Skeletal muscle satellite cell (primary cell): Measurements from ENCODE around the gene VAV1.

Experiments
- H3K27me3 ChIP-seq: 2 replicates; pipeline ENCODE4 v1.7.0; 2013; ENCODE audit warnings: low read length; ENCODE audit not compliant: control insufficient read depth, insufficient read depth
- H3K36me3 ChIP-seq: 2 replicates; pipeline ENCODE4 v1.7.0; 2013; ENCODE audit warnings: mild to moderate bottlenecking, control low read depth, low read length; ENCODE audit not compliant: insufficient read depth
- H3K4me1 ChIP-seq: 2 replicates; pipeline ENCODE4 v1.7.0; 2013; ENCODE audit warnings: low read length; ENCODE audit not compliant: control insufficient read depth, insufficient read depth
- H3K4me2 ChIP-seq: 2 replicates; pipeline ENCODE4 v1.7.0; 2013; ENCODE audit warnings: mild to moderate bottlenecking, low read length
- H3K4me3 ChIP-seq: 2 replicates; pipeline ENCODE4 v1.7.0; 2013; ENCODE audit warnings: low read length
- H3K9ac ChIP-seq: 2 replicates; pipeline ENCODE4 v1.7.0; 2013; ENCODE audit warnings: mild to moderate bottlenecking, low read depth, low read length, moderate library complexity
- H3K9me3 ChIP-seq: replicated peaks from 2 replicates; pipeline ENCODE4 v1.7.0; 2013; ENCODE audit warnings: mild to moderate bottlenecking, control low read depth, low read length

Gene VAV1

DNA sequence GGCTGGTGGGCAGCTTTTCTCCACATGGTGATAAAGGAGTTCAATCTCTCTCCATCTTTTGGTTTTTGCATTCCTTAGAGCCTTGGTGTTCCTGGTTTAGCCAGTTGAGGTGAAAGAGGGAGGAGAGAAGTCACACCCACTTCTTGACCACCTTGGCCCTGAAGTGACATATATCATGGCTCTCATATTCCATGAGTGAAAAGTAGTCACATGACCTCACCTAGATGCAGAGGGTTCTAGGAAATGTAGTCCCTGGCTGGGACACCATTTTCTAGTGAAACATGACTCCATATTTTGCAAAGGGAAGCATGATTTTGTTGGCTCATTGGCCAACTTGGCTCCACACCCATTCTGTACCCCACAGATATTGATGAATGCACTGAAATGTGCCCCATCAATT is 130.9 kb downstream of the VAV1 start:
- Histone ChIP-seq H3K4me3 (no peak overlapping the region), H3K4me1 (no peaks in the 10 kb centered on the region), H3K36me3 (no peaks in the 10 kb centered on the region), H3K9ac (no peak overlapping the region), H3K4me2 (no peak overlapping the region), H3K9me3 (peaks cover 4% of the 10 kb centered on the region), H3K27me3 (no peaks in the 10 kb centered on the region)

DNA sequence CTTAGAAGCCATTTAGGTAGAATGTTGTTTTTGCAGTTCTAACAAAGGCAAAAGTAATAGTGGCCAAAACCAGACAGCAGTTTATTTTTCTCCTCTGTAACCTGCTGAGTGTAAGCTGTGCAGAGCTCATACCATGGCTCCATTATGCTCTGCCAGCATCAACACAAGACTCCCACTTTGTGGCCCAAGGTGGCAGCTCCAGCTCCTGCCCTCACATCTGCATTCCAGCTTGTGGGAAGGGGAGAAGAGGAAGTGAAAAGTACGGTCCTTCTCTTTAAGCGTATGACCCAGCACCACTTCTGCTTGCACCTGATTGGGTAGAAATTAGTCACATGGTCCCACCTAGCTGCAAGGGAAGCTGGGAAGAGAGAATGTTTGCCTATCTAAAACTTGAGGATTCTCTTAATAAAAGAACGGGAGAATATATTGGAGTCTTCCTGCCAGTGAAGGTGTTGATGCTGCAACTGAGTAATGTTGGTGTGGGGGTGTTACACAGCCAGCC is 134.1 kb downstream of the VAV1 start:
- Histone ChIP-seq H3K27me3 (no peaks in the 10 kb centered on the region), H3K4me1 (no peaks in the 10 kb centered on the region), H3K9me3 (peaks cover 4% of the 10 kb centered on the region), H3K36me3 (no peaks in the 10 kb centered on the region), H3K4me2 (no peak overlapping the region), H3K9ac (no peak overlapping the region), H3K4me3 (no peak overlapping the region)
